Gastrocnemius medialis (tissue), 4 donors: ENCODE data around the gene ALAS2.

Experiments
- POLR2A ChIP-seq, 2 donors: fragments of 450-650 bp; IDR thresholded peaks; one replicate each; pipeline ENCODE4 v1.6.1; 2017; ENCODE audit warnings: antibody characterized with exemption in 2 of 2, mild to moderate bottlenecking in 2 of 2, moderate library complexity in 2 of 2
- TF ChIP-seq, protein P1 (sequence below), 5 experiments: fragments of 450-650 bp in 3 of 5; fragments of 200-600 bp in 2 of 5; sonication (generic) in 2 of 5; IDR thresholded peaks in 4 of 5; conservative IDR thresholded peaks in 1 of 5; 1 replicate in 4 of 5; 2 replicates in 1 of 5; pipeline ENCODE4 v1.5.1; 2016 to 2019; ENCODE audit warnings: antibody characterized with exemption in 5 of 5, mild to moderate bottlenecking in 3 of 5, moderate library complexity in 3 of 5

DNA sequence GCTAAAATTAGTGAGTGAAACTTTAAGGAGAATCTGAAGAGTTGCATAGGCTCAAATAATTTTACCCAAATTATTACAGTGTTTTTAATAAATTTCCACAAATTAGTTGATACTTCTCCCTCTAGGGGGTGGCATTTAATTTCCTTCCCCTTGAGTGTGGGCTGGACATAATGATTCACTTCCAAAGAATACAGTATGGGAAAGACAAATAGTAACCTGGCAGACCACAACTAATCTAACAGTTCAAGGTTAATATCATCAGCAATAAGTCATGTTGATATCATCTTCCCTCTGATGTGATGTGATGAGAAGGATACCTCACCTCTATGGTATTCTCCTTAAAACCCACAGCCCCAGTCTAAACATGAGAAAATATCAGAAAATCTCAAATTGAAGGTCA lies 52.3 kb downstream of the ALAS2 start:
- no peak for TF ChIP-seq POLR2A (IDR thresholded peaks at IDR 0.05)
- TF ChIP-seq, protein P1, sequence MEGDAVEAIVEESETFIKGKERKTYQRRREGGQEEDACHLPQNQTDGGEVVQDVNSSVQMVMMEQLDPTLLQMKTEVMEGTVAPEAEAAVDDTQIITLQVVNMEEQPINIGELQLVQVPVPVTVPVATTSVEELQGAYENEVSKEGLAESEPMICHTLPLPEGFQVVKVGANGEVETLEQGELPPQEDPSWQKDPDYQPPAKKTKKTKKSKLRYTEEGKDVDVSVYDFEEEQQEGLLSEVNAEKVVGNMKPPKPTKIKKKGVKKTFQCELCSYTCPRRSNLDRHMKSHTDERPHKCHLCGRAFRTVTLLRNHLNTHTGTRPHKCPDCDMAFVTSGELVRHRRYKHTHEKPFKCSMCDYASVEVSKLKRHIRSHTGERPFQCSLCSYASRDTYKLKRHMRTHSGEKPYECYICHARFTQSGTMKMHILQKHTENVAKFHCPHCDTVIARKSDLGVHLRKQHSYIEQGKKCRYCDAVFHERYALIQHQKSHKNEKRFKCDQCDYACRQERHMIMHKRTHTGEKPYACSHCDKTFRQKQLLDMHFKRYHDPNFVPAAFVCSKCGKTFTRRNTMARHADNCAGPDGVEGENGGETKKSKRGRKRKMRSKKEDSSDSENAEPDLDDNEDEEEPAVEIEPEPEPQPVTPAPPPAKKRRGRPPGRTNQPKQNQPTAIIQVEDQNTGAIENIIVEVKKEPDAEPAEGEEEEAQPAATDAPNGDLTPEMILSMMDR (IDR thresholded peaks at IDR 0.05 in 4 of 5, conservative IDR thresholded peaks at IDR 0.05 in 1 of 5) = no peak
